Activated naive CD8-positive, alpha-beta T cell (primary cell): ENCODE measurements around the gene APOBEC3B.
"Not testable (repeated sequence)": the region's sequence is repeated elsewhere in the genome, so short reads cannot be mapped to it uniquely, and the experiment has no call there.

Source experiments
- H3K27ac Mint-ChIP-seq: one replicate; pipeline ENCODE4 v1.8.0; 2021; ENCODE audit warnings: mixed read lengths
- H3K27me3 Mint-ChIP-seq: one replicate; pipeline ENCODE4 v1.8.0; 2021; ENCODE audit warnings: mixed read lengths
- H3K36me3 Mint-ChIP-seq: one replicate; pipeline ENCODE4 v1.8.0; 2021; ENCODE audit warnings: mixed read lengths
- H3K4me1 Mint-ChIP-seq: one replicate; pipeline ENCODE4 v1.8.0; 2021; ENCODE audit warnings: low read depth, mixed read lengths
- H3K4me3 Mint-ChIP-seq: one replicate; pipeline ENCODE4 v1.8.0; 2021; ENCODE audit warnings: mild to moderate bottlenecking, mixed read lengths
- H3K9me3 Mint-ChIP-seq: one replicate; pipeline ENCODE4 v1.8.0; 2021; ENCODE audit warnings: low read depth, mixed read lengths

The APOBEC3B gene

DNA sequence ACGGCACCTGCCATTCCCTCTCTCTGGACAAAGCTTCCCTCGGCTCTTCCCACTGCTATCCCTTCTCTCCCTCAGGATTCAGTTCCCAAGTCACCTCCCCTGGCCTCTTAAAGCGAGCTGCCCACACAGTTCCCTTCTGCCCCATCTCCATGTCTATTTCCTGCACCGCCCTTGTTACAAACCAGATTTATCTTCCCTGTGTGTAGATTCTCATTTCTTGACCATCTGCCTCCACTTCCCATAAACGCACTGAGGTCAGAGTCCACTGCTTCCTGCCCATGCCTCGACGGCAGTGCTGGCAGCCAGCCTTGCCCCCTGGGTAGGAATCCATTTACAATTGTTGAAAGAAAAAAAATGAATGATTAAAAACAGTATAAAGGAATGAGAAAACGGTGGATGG is 11.6 kb upstream of the APOBEC3B start:
- Mint-ChIP-seq H3K4me3 (no peak overlapping the region), H3K27ac (peak overlapping the region; percentile 13), H3K27me3 (peaks cover 9% of the 10 kb centered on the region), H3K4me1 (no peaks in the 10 kb centered on the region), H3K36me3 (no peaks in the 10 kb centered on the region), H3K9me3 (no peaks in the 10 kb centered on the region)

DNA sequence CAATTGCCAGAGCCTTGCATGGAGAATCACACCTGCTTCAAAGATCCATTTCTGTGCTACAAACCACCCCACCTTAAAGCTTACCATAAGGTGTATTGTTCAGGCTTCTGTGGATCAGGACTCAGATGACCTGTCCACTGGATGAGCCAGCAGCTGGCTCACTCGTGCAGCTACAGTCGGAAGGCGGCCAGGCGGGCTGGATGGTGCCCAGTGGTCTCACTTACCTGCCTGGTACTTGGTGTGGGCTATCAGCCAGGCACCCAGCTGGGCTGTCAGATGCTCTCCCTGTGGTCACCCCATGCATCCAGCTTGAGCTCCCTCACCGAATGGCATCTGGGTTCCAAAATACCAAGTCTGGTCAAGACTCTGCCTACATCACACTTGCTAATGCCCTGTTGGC is 10.9 kb upstream of the APOBEC3B start:
- Mint-ChIP-seq H3K4me1 (no peaks in the 10 kb centered on the region), H3K36me3 (no peaks in the 10 kb centered on the region), H3K4me3 (no peak overlapping the region), H3K9me3 (no peaks in the 10 kb centered on the region), H3K27me3 (peaks cover 9% of the 10 kb centered on the region), H3K27ac (no peak overlapping the region)

DNA sequence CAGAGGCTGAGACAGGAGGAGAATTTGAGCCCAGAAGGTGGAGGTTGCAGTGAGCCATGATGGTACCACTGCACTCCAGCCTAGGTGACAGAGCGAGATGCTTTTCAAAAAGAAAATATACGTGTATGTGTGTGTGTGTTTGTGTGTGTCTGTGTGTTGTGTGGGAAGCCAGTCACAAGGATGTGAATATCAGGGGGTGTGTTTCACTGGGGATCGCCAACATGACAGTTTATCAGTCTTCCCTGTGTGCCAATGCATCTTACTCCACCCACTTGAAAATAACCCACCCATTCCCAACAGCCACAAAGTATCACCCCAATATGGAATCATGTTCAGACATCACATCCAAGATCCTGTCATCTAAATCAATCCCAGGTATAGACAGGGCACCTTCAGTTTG is 10.4 kb upstream of the APOBEC3B start:
- no peaks in the 10 kb centered on the region for H3K4me1 Mint-ChIP-seq
- no peaks in the 10 kb centered on the region for H3K36me3 Mint-ChIP-seq
- H3K4me3 Mint-ChIP-seq: no peak overlapping the region
- no peaks in the 10 kb centered on the region for H3K9me3 Mint-ChIP-seq
- no peak overlapping the region for H3K27ac Mint-ChIP-seq
- peaks cover 9% of the 10 kb centered on the region for H3K27me3 Mint-ChIP-seq

DNA sequence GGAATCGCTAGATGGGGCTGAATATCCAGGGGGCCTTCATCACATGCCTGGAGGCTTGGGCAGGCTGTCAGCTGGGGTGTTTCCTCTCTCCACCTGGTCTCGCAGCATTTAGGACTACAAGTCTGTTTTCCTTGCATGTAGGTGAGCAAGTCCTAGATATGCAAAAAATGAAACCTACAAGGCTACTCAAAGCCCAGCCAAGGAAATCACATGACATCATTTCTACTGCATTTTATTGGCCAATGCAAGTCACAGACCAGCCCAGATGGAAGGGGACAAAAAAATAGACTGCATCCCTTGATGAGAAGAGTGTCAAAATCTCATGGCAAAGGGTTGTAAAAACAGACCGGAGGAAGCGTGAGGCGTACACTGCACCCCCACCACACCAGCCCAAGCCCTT is 9.6 kb upstream of the APOBEC3B start:
- H3K4me3 Mint-ChIP-seq: no peak overlapping the region
- no peaks in the 10 kb centered on the region for H3K36me3 Mint-ChIP-seq
- H3K27ac Mint-ChIP-seq: no peak overlapping the region
- H3K4me1 Mint-ChIP-seq: peaks cover 3% of the 10 kb centered on the region
- peaks cover 9% of the 10 kb centered on the region for H3K27me3 Mint-ChIP-seq
- no peaks in the 10 kb centered on the region for H3K9me3 Mint-ChIP-seq

DNA sequence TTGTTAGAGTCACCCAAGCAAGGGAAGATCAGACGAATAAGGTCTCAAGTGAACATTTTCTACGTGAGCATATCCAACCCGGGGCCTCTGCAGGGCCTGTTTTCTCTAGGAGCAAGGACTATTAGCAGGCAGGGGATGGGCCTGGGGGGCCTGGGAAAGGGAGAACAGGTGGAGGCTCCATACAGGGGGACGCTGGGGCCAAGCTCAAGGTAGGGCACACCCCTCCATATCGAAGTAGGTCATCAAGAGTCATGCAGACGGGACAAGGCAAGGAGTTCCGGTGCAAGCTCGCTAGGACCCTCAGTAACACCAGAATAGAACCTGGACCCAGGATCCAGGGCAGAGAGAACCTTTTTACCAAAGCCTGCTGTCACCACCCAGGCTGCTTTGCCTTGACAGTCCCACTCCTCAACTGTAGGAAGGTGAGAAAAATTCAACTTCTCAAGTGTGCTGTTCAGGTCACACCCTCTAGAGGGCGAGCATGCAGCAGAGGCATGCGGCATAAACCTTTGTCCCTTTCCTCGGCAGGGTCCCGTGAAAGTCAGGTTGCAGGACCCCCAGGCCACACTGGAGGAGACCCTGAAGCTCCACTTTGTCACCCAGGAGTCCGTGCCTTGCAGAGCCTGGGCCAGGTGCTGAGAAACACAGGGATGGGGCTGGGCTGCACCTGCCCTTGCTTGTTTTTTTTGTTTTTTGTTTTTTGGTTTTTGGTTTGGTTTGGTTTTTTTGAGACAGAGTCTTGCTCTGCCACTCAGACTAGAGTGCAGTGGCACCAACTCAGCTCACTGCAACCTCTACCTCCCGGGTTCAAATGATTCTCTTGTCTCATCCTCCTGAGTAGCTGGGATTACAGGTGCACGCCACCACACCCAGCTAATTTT is 8.6 kb upstream of the APOBEC3B start:
- H3K27me3 Mint-ChIP-seq: peaks cover 9% of the 10 kb centered on the region
- no peaks in the 10 kb centered on the region for H3K36me3 Mint-ChIP-seq
- H3K4me3 Mint-ChIP-seq: no peak overlapping the region
- H3K27ac Mint-ChIP-seq: no peak overlapping the region
- no peaks in the 10 kb centered on the region for H3K9me3 Mint-ChIP-seq
- H3K4me1 Mint-ChIP-seq: peaks cover 3% of the 10 kb centered on the region

DNA sequence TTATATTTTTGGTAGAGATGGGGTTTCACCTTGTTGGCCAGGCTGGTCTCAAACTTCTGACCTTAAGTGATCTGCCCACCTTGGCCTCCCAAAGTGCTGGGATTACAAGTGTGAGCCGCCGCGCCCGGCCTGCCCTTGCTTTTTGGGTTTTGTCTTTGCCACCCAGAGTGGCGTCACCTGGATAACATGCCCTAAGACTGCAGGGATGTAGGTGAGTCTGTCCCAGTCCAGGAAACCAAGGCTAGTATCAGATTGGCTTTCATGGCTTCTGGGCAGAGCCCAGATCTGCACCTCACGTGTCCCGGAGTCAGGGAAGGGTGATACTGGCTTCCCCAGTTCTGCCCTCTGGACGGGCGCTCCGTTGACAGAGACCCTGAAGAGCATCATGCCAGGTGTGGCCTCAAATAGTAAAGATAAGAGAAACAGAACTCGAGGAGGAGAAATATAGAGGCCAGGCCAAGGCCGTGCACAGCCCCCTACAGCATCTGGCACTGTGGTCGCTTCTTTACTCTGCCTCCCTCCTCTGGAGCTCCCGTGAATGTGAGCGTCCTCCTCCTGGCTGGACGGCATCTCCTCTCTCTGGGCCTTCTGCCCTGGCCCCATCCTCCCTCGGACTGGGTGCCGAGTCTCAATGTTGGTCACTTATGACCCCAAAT is 7.8 kb upstream of the APOBEC3B start:
- H3K4me3 Mint-ChIP-seq: no peak overlapping the region
- peaks cover 9% of the 10 kb centered on the region for H3K27me3 Mint-ChIP-seq
- no peaks in the 10 kb centered on the region for H3K36me3 Mint-ChIP-seq
- H3K4me1 Mint-ChIP-seq: peaks cover 3% of the 10 kb centered on the region
- H3K9me3 Mint-ChIP-seq: no peaks in the 10 kb centered on the region
- H3K27ac Mint-ChIP-seq: no peak overlapping the region

DNA sequence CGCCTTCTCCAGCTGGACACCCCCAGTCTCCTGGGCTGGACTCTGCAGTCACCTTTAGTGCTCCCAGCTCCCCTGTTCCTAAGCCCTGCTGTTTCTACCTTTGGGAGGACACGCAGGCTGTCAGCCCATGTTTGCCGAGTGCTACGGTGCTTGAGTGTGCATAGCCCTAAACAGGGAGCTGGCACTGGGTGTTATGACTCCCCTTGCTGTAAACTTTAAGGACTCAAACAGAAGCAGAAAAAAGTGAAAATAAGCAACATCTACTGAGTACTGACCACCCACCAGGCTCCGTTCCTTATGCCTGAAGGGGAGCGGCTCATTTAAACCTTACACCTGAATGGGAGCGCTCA is 7.3 kb upstream of the APOBEC3B start:
- H3K36me3 Mint-ChIP-seq: no peaks in the 10 kb centered on the region
- peaks cover 9% of the 10 kb centered on the region for H3K27me3 Mint-ChIP-seq
- H3K4me3 Mint-ChIP-seq: no peak overlapping the region
- peaks cover 3% of the 10 kb centered on the region for H3K4me1 Mint-ChIP-seq
- H3K27ac Mint-ChIP-seq: no peak overlapping the region
- H3K9me3 Mint-ChIP-seq: no peaks in the 10 kb centered on the region

DNA sequence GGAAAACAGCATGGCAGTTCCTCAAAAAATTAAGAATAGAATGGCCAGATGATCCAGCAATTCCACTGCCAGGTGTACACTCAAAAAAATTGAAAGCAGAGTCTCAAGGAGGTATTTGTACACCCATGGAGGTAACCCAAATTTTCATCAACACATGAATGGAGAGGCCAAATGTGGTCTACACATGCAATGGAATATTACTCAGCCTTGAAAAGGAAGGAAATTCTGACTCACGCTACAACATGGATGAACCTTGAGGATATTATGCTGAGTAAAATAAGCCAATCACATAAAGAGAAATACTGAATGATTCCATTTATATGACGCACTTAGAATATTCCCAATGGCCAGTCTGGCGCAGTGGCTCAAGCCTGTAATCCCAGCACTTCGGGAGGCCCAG is 4.9 kb upstream of the APOBEC3B start:
- H3K27ac Mint-ChIP-seq, H3K4me3 Mint-ChIP-seq, H3K36me3 Mint-ChIP-seq, H3K27me3 Mint-ChIP-seq, H3K9me3 Mint-ChIP-seq: not testable (repeated sequence)
- H3K4me1 Mint-ChIP-seq: peaks cover 16% of the 10 kb centered on the region

DNA sequence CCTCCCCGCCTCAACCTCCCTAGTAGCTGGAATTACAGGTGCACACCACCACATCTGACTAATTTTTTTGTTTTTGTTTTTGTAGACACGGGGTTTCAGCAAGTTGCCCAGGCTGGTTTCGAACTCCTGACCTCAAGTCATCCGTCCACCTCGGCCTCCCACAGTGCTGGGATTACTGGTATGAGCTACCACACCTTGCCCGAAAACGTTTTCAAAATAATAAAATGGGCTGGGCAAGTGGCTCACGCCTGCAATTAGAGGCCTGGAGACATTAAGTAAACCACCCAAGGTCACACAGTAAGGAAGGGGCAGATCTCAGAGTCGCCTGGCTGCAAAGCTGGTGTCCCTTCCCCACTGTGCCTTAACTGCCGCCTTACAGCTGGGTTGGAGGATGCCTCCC is 1.6 kb upstream of the APOBEC3B start:
- not testable (repeated sequence) for H3K4me3 Mint-ChIP-seq, H3K27me3 Mint-ChIP-seq, H3K9me3 Mint-ChIP-seq, H3K36me3 Mint-ChIP-seq, H3K27ac Mint-ChIP-seq
- H3K4me1 Mint-ChIP-seq: peaks cover 35% of the 10 kb centered on the region

DNA sequence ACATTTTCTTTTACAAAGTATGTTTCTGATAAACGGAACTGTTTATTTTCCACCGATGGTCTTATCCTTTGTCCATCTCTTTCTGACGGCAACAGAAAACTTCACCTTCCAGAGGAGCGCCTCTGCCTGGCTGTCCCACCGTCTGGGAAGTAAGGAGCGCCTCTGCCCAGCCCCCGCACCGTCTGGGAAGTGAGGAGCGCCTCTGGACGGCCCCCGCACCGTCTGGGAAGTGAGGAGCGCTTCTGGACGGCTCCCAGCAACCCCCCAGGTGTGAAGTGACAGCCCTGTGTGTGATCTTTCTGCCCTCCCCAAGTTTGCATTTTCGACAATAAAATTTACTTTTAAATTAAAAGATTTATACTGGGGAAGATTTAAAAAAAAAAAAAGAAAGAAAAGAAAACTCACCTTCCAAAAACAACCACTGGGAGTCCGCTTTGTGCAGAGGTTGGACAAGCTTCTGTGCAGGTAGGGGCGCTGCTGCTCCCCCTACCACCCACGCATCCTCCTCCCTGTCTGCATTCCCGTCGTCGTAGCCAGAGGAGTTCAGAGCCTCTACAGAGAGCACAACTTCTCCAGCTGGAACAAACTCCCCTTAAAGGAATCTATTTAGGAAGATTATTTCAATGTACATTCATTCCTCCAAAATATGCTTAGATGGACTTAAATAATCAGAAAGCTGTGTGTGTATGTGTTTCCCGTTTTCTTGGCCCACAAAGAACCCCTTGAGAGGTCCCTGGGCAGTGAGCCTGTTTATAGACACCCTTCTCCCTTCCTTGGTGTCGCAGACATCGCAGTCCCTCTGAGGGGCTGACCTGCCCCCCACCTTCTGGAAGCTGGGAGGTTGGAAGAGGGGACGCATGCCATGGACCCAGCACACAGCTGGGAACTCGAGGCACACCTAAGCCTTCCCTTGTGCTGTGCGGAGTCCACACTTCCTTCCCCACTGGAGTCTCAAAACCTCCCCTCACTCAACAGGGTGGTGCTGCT is 849 bp upstream of the APOBEC3B start:
- peak overlapping the region; percentile 79 for H3K4me3 Mint-ChIP-seq
- H3K27ac Mint-ChIP-seq: peak overlapping the region; percentile 50
- H3K36me3 Mint-ChIP-seq: no peaks in the 10 kb centered on the region
- no peaks in the 10 kb centered on the region for H3K27me3 Mint-ChIP-seq
- no peaks in the 10 kb centered on the region for H3K9me3 Mint-ChIP-seq
- peaks cover 41% of the 10 kb centered on the region for H3K4me1 Mint-ChIP-seq

DNA sequence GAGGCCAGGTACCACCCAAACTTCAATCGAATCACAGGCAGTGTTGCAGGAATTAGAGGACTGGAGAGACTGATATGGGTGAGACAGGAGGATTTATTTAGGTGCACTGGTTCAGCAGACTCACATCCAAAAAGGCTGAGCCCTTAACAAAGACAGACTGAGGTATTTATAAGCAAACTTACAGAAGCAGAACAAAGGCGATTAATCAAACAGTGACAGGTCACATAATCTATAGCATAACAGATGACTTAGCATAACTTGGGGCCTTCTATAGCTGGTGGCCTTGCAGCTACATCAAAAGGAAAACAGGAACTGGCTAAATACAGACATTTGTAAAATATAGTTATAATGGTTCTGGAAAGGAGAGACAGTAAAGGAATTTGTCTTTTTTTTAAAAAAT is 2.1 kb downstream of the APOBEC3B start:
- peaks cover 57% of the 10 kb centered on the region for H3K4me1 Mint-ChIP-seq

DNA sequence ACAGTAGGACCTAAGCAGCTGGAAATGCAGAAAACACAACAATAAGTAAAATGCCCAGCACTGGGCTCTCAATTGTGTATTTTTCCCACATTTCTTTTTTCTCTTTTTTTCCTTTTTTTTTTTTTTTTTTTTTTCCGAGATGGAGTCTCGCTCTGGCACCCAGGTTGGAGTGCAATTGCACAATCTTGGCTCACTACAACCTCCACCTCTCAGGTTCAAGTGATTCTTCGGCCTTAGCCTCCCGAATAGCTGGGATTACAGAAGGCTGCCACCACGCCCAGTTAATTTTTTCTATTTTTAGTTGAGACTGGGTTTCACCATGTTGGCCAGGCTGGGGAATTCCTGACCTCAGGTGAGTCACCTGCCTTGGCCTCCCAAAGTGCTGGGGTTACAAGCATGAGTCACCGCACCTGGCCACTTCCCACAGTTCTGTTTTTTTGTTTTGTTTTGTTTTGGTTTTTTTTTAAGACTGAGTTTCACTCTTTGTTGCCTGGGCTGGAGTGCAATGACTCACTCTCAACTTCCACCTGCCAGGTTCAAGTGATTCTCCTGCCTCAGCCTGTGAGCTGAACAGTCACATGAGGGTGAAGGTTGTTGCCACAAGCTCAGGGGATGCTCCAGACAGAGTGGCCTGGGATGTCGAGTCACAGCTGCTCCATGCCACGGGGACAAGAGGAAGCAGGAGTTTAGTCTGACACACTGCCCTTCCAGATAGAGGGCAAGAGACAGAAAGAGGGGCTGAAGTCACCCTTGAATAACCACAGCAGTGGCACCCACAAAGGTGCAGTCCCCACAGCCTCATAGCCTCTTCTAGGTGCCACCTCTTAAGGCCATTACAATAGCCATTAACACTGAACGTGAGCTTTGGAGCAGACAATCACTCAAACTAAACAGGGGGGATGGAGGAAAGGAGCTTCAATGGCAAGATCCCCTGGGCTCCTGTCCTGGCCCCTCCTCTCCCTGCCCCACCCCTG is 2.9 kb downstream of the APOBEC3B start:
- H3K4me3 Mint-ChIP-seq: peak overlapping the region; percentile 77
- not testable (repeated sequence) for H3K36me3 Mint-ChIP-seq, H3K27me3 Mint-ChIP-seq, H3K9me3 Mint-ChIP-seq
- peaks cover 63% of the 10 kb centered on the region for H3K4me1 Mint-ChIP-seq
- peak overlapping the region; percentile 93 for H3K27ac Mint-ChIP-seq

More for the DNA sequence above, 2.1 kb downstream of the APOBEC3B start:
- H3K27me3 Mint-ChIP-seq: no peaks in the 10 kb centered on the region
- H3K36me3 Mint-ChIP-seq: no peaks in the 10 kb centered on the region
- no peaks in the 10 kb centered on the region for H3K9me3 Mint-ChIP-seq
- peak overlapping the region; percentile 93 for H3K27ac Mint-ChIP-seq
- peak overlapping the region; percentile 25 for H3K4me3 Mint-ChIP-seq

DNA sequence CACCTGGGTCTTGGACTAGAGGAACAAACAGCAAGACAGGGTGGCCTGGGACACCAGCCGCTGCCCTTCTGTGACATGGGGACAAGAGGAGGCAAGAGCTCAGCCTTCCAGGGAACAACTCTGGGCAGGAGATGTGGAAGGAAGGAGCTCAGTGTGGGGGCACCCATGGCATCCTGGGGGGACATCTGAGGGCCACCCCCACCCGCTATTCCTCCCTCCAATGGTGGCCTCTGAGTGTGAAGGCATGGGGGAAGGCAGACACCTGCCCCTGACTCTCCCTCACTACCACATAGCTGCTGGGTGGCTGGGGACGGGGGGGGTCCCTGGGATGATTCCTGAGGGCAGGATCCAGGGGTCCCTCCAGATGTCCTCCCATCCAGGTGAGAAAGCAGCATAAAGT is 4.5 kb downstream of the APOBEC3B start:
- no peak overlapping the region for H3K4me3 Mint-ChIP-seq
- H3K4me1 Mint-ChIP-seq: peaks cover 58% of the 10 kb centered on the region
- H3K27me3 Mint-ChIP-seq: no peaks in the 10 kb centered on the region
- H3K36me3 Mint-ChIP-seq: no peaks in the 10 kb centered on the region
- H3K9me3 Mint-ChIP-seq: no peaks in the 10 kb centered on the region
- H3K27ac Mint-ChIP-seq: no peak overlapping the region
